ENCODE measurements around the gene RABEP2.

- TF ChIP-seq, protein P1, sequence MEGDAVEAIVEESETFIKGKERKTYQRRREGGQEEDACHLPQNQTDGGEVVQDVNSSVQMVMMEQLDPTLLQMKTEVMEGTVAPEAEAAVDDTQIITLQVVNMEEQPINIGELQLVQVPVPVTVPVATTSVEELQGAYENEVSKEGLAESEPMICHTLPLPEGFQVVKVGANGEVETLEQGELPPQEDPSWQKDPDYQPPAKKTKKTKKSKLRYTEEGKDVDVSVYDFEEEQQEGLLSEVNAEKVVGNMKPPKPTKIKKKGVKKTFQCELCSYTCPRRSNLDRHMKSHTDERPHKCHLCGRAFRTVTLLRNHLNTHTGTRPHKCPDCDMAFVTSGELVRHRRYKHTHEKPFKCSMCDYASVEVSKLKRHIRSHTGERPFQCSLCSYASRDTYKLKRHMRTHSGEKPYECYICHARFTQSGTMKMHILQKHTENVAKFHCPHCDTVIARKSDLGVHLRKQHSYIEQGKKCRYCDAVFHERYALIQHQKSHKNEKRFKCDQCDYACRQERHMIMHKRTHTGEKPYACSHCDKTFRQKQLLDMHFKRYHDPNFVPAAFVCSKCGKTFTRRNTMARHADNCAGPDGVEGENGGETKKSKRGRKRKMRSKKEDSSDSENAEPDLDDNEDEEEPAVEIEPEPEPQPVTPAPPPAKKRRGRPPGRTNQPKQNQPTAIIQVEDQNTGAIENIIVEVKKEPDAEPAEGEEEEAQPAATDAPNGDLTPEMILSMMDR (conservative IDR thresholded peaks at IDR 0.05; ENCODE audit: low read depth, low read length): no peak
- no peak for TF ChIP-seq EZH2phosphoT487 (IDR thresholded peaks at IDR 0.05; ENCODE audit: borderline replicate concordance, low read length)
Observed at GRCh38 chr16:28918698-28919097, 6.3 kb downstream of the RABEP2 start.

All from PC-3 (cell line).